ENCODE results near the gene HSD11B1.

GRCh38 chr1:209778102-209778501 lies 73.5 kb downstream of the HSD11B1 start:
- TF ChIP-seq CTCF (IDR thresholded peaks at IDR 0.05) (no peak), POLR2A (IDR thresholded peaks at IDR 0.05) (no peak)
